ENCODE data around the gene IER3. TPM values are rescaled to one million over a fixed set of nuclear protein-coding genes. Genes with fewer than 3 reads are reported as not detected.

Gene IER3
- total and polyA plus RNA-seq, 9 of the 15 experiments (the other 6 are each of a cell fraction or from before 2014, with no cell fraction given): 1.5 to 30.0 (median 11.5) TPM

GRCh38 chr6:30781743-30782424, 37.5 kb upstream of the IER3 start (continued):
- TF ChIP-seq ARHGAP35 (IDR thresholded peaks at IDR 0.05; ENCODE audit: partially characterized antibody) (no peak), ZNF780A (CRISPR knock-in tag; IDR thresholded peaks at IDR 0.05) (no peak), ARID3B (CRISPR knock-in tag; IDR thresholded peaks at IDR 0.05; ENCODE audit: borderline replicate concordance) (no peak), RBM22 (IDR thresholded peaks at IDR 0.05; ENCODE audit: low read depth, low read length, poor library complexity, severe bottlenecking) (no peak), TCFL5 (CRISPR knock-in tag; conservative IDR thresholded peaks at IDR 0.05) (0 out of 2 replicates have a peak, but pooled peaks have one; percentile 15), RNF219 (CRISPR knock-in tag; IDR thresholded peaks at IDR 0.05) (0 out of 2 replicates have a peak, but pooled peaks have one; percentile 3), U2AF1 (optimal IDR thresholded peaks at IDR 0.05; ENCODE audit: low read depth, low read length) (no peak), GATAD2B (IDR thresholded peaks at IDR 0.05; ENCODE audit: borderline replicate concordance) (no peak), TARDBP (IDR thresholded peaks at IDR 0.05) (0 out of 2 replicates have a peak, but pooled peaks have one; percentile 70), CHD7 (IDR thresholded peaks at IDR 0.05; ENCODE audit: low read depth, low read length) (no peak)
